Fibroblast of skin of left biceps (primary cell): Measurements from ENCODE around the gene CCDC63.

ENCODE experiments used
- DNase-seq, 2 experiments: peaks; one replicate each; pipeline ENCODE4 v3.0.0-alpha.2; 2013; ENCODE audit warnings: low read depth in 2 of 2

CCDC63 gene

DNA sequence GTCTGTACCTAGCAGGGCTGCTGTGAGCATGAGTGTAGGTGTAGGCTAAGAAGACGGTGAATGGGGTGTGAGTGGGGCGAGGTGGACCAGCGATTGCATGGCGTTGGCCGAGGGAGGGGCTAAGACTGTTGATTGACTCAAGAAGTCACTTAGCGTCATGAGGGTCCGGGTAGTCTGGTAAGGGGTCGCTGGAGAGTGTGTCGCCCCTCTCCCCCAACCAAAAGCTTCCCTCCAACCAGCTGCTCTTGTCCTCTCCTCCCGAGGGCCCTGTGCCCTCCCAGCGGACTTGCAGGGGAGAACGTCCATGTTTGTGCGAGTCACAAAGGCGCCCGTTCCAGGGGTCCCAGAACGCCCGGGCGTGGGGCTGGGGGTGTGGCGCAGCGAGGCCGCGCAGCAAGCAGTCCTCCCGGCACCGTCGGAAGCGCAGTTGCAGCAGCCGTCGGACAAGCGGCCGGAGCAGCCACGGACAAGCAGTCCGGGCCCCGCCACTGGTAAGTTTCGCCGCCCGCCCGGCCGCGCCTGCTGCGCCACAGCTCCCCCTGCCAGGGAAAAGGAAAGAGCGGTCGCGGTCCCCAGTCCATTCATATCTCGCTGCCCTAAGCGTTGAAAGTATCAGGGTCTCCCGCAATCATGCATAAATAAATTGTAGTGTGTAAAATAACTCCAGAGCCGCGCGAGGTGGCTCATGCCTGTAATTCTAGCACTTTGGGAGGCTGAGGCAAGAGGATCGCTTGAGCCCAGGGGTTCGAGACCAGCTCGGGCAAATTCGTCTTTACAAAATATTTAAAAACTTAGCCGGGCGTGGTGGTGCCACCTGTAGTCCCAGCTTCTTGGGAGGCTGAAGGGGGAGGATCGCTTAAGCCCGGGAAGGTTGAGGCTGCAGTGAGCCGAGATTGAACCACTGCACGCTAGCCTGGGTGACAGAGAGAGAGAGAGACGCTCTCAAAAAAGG lies at the start of gene CCDC63:
Gene CCDC63, plus strand, starts transcription at position 373 of the 952 bp plus-strand sequence. CDS start 5,968 bp downstream, outside the sequence.
- DNase-seq, result peak in 1 of 2 experiments; percentile 1

- no peak for DNase-seq
Measured at GRCh38 chr12:110798461-110798860, 48.3 kb upstream of the CCDC63 start.

- DNase-seq, result no peak
Measured at GRCh38 chr12:110802489-110802888, 44.3 kb upstream of the CCDC63 start.

DNA sequence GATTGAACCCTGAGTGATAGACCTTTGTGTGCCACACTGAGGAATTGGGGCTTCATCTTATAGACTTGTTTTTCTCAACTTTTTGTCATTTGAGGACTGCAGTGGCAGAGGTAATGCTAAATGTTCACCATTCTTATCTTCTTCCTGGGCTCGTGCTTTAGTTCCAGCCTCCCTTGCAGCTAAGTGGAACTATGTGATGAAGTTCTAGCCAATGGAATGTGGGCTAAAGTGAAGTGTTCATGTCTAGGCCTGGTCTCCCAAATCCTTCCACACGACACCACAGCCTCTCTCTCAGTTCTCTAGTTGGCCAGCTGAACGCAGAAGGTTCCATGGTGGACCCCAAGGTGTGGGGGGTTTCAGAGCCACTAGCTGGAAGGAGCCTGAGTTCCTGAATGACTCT lies 42.4 kb upstream of the CCDC63 start:
- DNase-seq, result no peak

DNA sequence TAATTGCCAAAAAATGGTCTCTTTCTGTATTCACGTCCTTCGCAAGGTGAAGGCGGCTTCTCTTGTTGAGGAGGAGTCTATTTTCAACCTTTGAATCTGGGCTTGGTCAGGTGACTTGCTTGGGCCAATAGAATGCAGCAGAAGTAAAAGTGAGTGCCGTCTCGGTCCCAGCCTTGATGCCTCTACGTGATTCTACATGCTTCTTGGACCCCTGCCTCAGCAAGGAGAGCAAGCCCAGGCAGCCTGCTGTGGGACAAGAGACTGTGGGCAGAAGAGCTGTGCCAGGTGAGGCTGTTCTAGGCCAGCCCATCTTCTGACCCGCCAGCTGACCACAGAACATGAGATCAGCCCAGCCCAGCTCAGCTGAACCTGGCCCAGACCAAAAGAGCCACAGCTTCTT lies 39.1 kb upstream of the CCDC63 start:
- no peak for DNase-seq

DNA sequence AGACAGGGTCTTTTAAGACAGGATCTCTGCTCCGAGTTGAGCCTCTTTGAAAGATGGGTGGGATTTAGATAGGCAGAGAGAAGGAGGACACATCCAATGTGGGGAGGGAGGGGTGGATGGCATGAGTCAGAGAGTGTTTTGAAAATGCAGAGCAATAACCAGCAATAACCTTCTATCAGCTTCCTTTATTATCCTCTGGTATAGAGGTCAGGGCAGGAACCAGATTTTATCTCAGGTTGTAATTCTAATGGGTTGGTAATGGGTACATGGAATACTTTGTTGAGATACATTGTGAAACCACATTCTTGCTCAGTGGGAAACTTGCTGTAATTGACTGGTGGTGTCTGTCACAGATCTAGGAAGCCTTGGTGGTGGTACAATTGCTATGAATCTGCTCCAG lies 37.6 kb upstream of the CCDC63 start:
- DNase-seq, result no peak

GRCh38 chr12:110811972-110812371 lies 34.8 kb upstream of the CCDC63 start:
- DNase-seq, result no peak

GRCh38 chr12:110813285-110813684 lies 33.5 kb upstream of the CCDC63 start:
- no peak for DNase-seq

DNA sequence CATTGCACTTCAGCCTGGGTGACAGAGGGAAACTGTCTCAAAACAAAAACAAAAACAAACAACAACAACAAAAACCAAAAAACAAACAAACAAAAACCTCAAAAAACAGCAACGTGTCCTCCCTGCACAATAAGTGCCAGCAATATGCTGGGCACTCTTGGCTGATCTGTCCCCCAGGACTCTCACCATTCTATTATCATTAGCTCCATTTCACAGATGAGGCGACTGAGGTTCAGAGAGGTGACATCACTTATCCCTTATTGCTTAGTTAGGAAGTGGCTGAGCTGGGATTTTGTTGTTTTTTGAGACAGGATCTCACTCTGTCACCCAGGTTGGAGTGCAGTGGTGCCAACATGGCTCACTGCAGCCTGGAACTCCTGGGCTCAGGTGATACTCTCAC lies 33.0 kb upstream of the CCDC63 start:
- no peak for DNase-seq

DNA sequence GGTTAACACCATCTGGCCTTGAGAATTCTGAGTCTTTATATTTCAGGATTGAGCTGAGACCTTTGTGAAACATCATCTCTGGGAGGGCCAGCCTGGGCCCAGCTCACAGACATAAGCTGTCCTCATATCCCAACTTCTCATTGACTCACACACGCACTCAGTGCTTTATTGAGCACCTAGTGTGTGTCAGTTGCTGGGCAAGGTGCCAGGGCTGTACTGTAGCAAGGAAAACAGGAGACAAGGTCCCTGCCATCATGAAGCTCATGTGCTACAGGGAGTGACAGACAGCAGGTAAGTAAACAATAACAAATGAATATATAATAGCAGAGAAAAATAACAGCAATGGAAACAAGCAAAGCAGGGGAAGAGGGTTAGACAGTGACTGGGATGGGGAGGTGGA lies 30.5 kb upstream of the CCDC63 start:
- DNase-seq, result no peak

GRCh38 chr12:110816779-110817178 lies 30.0 kb upstream of the CCDC63 start:
- DNase-seq, result no peak

DNA sequence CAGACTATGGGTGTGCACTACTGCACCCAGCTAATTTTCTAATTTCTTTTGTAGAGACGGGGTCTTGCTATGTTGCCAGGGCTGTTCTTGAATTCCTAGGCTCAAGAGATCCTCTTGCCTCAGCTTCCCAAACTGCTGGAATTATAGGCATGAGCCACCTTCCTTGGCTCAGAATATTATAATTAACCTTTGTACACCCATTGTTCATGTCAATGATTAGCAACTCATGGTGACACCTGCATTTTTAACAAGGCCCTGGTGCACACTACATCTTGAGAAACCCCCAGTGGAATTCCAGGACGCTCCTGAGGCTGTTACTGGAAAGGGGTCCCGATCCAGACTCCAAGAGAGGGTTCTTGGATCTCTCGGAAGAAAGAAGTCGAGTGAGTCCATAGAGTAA lies 28.3 kb upstream of the CCDC63 start:
- no peak for DNase-seq

DNA sequence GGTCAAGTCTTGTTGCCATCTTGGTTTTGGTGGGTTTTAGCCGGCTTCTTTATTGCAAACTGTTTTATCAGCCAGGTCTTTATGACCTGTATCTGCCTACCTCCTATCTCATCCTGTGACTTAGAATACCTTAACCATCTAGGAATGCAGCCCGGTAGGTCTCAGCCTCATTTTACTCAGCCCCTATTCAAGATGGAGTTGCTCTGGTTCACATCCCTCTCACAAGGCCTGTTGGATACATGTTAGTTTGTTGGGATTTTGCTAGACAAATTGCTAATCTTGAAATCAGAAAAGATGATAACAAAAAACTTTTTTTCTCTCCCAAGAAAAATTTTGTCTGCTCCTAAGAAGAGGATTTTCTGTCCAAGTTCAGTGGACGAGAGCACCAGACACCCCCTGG lies 27.6 kb upstream of the CCDC63 start:
- no peak for DNase-seq

DNA sequence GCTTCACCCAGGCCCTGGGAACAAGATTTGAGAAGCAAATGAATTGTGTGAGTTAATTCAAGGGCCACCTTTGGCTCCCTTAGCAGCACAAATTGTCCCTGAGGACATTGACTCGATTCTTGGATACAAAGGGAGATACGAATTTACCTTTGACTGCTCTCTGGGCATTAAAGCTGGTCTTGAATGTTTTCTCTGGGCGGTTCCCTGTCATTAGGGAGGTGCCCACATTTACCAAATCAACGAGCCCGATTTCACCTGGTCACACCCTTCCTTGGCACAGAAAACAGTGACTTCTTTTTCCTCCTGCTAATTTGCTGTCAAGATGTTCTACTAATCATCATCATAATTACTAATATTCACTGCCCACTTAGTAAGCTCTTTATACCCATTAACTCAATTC lies 27.1 kb upstream of the CCDC63 start:
- no peak for DNase-seq

DNA sequence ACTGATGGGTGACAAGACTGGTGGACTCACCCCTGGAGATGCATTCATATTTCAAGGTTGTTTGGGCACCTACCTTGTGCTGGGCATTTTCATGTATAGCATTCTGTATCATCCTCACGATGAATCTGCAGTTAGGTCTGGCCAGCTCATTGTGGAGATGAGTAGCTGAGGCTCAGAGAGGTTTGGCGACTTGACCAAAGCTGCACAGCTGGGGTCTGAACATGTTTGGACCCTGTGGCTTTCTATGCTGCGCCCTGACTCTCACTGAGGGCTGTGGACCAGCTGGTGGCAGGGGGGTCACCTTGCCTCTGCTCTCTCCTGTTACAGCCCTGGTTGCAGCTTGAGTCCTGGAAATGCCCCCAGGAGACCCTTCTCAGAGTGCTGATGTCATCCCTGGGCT lies 24.9 kb upstream of the CCDC63 start:
- DNase-seq, result no peak

DNA sequence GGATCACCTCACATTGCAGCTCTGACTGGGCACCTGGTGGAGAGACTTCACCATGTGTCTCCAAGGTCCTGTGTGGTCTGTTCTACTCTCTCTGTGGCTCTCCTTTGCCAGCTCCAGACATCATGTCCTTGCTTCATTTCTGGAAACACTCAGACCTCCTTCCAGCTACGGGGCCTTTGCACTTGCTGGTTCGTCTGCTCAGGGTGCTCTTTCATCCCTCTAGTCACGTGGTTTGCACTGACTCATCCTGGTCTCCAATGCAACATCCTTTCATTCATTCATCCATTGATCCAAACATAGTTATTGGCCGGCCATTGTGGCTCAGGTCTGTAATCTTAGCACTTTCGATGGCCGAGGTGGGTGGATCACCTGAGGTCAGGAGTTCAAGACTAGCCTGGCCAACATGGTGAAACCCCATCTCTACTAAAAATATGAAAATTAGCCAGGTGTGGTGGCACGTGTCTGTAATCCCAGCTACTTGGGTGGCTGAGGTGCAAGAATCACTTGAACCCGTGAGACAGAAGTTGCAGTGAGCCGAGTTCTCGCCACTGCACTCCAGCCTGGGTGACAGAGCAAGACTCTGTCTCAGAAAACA lies 23.9 kb upstream of the CCDC63 start:
- DNase-seq, result no peak

DNA sequence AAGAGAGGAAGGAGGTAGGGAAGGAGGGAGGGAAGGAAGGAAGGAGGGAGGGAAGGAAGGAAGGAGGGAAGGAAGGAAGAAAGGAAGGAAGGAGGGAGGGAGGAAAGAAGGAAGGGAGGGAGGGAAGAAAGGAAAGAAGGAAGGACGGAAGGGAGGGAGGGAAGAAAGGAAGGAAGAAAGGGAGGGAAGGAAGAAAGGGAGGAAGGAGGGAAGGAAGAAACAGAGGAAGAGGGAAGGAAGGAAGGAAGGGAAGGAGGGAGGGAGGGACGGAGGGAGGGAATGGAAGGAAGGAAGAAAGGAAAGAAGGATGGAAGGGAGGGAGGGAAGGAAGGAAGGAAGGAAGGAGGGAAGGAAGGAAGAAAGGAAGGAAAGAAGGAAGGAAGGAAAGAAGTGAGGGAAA lies 22.4 kb upstream of the CCDC63 start:
- no peak for DNase-seq

DNA sequence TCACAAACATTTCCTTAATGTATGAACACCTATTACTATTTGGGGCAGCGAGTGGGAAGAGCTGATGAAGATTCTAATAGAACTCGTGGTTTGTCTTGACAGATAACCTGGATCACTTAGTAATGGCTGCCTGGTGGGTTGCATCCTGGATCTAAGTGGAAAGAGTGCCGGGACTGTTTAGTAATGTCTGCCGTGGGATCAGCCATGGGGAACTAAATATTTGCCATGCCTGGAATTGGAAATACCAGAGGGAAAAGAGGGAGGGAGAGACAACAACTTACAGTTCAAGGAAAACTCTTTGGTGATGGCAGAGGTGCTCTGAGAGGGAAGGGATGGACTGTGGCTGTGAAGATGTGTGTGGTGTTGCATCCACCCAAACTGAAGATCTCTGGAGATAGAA lies 21.3 kb upstream of the CCDC63 start:
- no peak for DNase-seq

DNA sequence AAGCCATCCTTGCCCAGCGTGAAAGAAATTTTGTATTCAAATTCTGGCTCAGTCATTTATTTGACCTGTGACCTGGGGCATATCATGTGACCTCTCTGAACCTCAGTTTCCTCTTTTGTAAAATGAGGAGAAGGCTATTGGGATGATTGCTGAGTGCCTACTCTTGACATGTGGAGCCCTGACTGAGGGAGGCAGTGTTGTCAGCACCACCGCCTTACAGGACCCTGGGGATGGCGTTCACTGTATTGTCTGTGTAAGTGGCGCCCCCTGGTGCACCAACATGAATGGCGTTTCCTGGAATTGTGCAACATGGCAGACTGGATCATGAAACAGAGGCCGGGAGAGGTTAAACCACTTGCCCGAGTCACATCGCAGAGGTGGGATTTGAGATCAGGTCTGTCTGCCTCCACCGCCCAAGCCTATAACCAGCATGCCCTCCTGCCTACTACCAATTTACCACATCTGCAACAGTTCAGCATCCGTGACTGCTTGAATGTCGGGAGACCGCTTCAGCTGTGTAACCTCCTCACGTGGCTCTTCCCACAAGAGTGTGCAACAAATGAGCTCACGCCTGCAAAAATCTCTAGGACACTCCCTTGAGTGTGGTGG lies 20.1 kb upstream of the CCDC63 start:
- peak; percentile 41 to 42 for DNase-seq

DNA sequence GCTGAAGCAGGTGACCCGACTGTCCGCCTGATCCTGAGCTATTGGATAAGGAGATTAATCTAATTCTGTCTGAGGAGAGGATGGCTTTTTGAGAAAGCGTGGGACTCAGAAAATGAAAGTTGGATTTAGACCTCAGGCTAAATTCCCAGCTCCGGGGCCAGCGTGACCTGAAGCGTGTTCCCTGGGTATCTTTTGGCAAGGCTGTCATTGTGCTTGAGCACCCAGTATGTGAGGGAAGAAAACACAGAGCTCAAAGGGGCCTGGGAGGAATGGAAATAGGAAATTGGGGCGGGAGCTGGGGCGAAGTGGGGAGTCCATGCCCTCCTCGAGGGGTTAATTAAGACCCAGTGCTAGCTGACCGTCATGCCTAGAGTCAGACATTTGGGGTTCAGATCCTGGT lies 17.5 kb upstream of the CCDC63 start:
- DNase-seq, result no peak

DNA sequence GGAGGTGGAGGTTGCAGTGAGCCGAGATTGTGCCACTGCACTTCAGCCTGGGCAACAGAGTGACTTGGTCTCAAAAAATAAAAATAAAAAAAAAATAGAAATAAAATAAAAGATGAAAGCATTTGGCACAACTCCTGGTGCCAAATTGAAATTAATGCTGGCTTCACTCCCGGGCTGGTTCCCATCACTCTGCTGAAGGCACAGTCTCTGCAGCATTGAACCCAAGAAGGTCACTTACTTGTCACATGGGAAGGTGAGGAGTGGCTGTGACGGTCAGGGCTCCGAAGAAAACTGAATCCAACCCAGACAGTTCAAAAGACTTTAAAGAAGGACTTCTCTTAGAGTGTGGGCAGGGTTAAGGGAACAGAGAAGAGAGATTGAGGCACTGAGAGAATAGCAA lies 10.5 kb upstream of the CCDC63 start:
- no peak for DNase-seq

DNA sequence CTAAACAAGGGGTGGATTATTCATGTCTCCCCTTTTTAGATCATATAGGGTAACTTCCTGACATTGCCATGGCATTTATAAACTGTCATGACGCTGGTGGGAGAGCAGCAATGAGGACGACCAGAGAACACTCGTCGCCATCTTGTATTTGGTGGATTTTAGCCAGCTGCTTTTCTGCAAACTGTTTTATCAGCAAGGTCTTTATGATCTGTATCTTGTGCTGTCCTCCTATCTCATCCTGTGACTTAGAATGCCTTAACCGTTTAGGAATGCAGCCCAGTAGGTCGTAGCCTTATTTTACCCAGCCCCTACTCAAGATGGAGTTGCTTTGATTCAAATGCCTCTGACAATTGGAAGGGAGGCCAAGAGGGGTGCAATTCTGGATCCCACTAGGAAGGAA lies 5.8 kb upstream of the CCDC63 start:
- DNase-seq, result no peak

GRCh38 chr12:110844131-110844530 lies 2.7 kb upstream of the CCDC63 start:
- no peak for DNase-seq
